NCI-H524 treated with DMSO at 0.1 percent for 48 hours (cell line): Measurements from ENCODE around the gene ERVV-1.
"Not testable (repeated sequence)": the region's sequence is repeated elsewhere in the genome, so short reads cannot be mapped to it uniquely, and the experiment has no call there.

Experiments used
- DNase-seq: peaks from one replicate; lab custom pipeline; 2025; lab: John Stamatoyannopoulos, UW

The ERVV-1 gene

GRCh38 chr19:53013621-53014020 lies at the start of gene ERVV-1:
ERVV-1 (plus strand) TSS chr19:53013921; CDS start chr19:53014091, 170 bp downstream.
- DNase-seq = no peak

GRCh38 chr19:52967772-52968171 lies 45.9 kb upstream of the ERVV-1 start:
- no peak for DNase-seq

- no peak for DNase-seq
Observed at GRCh38 chr19:52981329-52981728, 32.4 kb upstream of the ERVV-1 start.

DNA sequence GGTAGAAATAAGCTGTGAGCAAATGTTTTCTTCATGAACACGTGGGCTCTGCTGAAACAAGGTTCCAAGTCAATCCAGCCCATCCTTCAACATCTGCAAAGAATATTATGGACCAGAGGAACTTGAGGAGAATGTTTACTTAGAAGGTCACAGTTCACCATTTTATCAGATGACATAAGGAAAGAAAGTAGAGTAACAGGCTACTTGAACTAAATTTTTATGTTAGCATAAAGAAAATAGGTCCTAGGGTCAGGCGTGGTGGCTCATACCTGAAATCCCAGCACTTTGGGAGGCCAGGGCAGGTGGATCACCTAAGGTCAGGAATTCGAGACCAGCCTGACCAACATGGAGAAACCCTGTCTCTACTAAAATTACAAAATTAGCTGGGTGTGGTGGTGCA lies 30.6 kb upstream of the ERVV-1 start:
- DNase-seq = not testable (repeated sequence)

DNA sequence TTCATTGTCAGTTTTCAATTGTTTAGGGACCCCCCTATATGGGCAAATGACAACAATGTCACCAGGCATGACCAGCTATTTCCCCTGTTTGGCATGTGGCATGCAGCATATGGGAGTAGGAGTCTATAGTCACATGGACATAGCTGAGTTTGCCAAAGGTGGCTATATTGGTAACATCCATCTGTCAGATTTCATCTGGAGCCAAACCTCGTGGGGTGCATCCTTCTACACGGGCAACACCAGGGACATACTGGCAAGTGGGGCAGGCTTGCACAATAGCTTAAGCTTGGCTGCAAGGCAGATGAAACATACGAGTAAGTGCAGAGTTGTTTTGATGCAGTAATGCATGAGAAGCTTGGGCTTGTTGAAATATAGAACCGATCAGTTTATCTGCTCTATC lies 26.5 kb upstream of the ERVV-1 start:
- no peak for DNase-seq

GRCh38 chr19:52988506-52988905 lies 25.2 kb upstream of the ERVV-1 start:
- no peak for DNase-seq

DNA sequence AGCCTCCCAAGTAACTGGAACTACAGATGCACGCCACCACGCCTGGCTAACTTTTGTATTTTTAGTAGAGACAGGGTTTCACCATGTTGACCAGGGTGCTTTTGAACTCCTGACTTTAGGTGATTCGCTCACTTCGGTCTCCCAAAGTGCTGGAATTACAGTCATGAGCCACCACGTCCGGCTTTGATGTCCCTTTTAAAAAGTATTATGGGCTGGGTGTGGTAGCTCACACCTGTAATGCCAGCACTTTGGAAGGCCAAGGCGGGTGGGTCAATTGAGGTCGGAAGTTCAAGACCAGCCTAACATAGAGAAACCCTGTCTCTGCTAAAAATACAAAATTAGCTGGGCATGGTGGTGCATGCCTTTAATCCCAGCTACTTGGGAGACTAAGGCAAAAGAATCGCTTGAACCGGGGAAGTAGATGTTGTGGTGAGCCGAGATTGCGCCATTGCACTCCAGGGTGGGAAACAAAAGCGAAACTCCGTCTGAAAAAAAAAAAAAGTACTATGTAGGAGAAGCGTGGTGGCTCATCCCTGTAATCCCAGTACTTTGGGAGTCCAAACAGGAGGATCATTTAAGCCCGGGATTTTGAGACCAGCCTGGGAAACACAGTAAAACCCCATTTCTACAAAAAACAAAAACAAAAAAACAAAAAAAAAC lies 22.8 kb upstream of the ERVV-1 start:
- no peak for DNase-seq

DNA sequence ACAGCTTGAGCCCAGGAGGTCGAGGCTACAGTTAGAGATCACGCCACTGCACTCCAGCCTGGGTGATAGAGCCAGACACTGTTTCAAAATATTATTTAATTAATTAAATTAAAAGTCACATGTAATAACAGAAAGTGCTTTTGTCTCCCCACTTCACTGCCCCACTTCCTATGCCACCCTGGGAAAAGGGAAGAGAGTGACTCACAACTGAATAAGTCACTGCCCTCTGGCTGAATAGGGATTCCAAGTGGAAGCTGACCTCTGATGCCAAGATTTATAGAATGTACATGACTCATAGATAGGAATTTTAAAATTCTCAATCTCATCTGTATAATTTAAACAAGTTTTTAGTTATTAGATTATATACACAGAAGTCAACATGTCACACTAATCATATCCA lies 22.2 kb upstream of the ERVV-1 start:
- DNase-seq = no peak

DNA sequence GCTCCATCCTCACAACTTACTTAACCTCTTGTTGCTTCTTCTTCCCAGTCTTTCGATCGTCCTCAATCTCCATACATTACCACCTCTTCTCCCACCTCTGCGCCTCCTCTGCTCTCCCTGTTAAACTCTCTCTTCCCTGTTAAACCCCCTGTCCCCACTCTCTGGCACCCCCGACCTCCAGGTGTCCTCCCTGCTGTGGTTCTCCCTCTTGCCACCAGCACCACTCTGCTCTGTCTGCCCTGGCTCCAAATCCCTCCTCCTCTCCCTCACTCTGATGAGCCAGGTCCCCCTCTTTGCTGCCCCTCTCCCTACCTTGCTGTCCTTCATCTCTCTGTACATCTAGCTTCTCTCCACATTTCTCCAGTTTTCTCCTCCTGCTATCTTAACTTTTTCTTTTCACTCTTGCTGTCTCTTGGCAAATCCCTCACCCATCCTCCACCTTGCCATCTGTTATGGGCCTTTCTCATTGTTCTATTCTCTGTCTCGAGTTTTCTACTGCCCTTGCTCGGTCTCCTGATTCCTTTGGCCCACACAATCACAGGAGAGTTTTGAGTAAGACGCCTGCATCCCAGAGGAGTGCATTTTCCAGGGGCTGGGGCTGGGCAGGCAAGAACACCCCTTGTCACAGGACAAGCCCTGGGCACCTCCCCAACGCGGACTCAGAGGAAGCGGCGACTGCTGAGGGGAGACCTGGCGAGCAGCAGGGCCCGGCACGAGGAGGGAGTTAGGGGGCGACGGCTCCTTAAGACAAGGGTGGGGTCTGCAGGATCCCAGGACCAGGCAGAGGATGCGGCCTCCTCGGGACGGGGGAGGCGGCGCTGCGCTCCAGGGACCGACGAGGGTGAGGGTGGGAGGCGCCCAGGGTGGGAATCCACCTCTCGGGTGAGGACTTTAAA lies 21.4 kb upstream of the ERVV-1 start:
- DNase-seq = no peak

GRCh38 chr19:52993342-52994178 lies 20.2 kb upstream of the ERVV-1 start:
- no peak for DNase-seq

GRCh38 chr19:52995711-52996110 lies 18.0 kb upstream of the ERVV-1 start:
- no peak for DNase-seq

DNA sequence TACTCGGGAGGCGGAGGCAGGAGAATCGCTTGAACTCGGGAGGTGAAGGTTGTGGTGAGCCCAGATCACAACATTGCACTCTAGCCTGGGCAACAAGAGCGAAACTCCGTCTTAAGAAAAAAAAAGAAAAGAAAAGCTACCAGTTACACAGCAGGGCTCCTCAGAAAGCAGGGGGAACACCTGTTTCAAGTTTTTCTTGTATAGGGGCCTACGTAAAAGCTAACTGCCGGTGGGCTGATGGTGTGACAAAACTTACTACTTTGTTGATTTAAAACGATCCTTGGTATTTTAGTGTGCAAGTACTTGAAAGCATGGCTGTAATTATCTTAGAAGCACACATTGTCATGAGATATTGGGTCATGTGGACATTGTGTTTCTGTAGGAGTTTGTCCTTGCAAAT lies 15.7 kb upstream of the ERVV-1 start:
- DNase-seq = no peak

- no peak for DNase-seq
Observed at GRCh38 chr19:53002479-53002878, 11.2 kb upstream of the ERVV-1 start.

GRCh38 chr19:53004242-53004641 lies 9.5 kb upstream of the ERVV-1 start:
- no peak for DNase-seq

- no peak for DNase-seq
Observed at GRCh38 chr19:53007200-53007599, 6.5 kb upstream of the ERVV-1 start.

DNA sequence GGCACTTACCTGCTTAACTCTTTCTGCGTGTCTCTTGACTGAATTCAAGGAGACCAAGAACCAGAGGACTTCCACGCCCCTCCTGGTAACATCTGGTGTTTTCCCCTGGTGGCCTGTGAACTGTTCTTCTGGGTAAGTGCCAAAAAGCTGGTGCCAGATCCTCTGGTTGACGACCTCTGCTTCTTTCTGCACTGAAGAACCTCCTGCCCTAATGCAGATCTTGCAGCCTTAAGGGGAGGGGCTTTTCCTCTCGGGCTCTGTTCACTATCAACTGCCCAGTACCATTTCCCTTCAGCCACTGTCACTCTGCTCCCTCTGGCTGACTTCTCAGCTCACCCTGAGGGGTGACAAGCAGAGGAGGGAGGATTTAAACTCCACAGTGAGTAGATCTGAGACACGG lies 6.1 kb upstream of the ERVV-1 start:
- DNase-seq = no peak

- DNase-seq = no peak
Observed at GRCh38 chr19:53008061-53008778, 5.5 kb upstream of the ERVV-1 start.

- no peak for DNase-seq
Observed at GRCh38 chr19:53010494-53010893, 3.2 kb upstream of the ERVV-1 start.

DNA sequence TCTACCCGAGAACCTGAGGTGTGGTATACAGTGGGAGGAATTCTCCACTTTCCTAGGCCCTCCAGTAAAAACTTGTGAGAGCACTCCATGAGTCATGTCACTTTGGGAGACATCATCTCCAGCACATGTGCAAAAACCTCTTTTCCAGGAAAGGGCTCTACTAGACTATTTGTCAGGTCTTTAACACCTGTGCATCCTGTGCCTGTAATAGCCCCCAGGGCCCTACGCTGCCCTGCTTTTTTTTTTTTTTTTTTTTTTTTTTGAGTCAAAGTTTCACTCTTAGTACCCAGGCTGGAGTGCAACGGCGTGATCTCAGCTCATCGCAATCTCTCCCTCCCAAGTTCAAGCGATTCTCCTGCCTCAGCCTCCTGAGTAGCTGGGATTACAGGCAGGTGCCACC lies 1.7 kb upstream of the ERVV-1 start:
- DNase-seq = no peak

GRCh38 chr19:53015159-53015558 lies 1.4 kb downstream of the ERVV-1 start:
- no peak for DNase-seq

DNA sequence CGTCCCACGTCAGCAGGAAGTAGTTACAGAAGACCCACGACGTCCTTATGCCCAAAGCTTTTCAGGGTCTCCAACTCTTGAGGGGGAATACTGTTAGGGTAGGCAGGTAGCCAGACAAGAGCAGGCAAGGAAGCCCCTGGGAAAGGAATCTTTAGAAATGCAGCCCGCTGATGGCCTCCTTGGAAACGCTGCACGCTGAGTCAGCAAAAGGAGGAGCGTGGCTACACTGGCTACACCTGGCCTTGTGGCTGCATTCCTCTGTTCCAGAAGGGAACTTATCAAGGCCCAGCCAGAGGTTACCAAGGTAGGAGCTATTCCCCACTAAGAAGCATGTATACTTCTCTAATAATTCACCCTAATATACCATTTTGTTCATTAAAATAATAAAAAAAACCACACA lies 2.0 kb downstream of the ERVV-1 start:
- DNase-seq = no peak

DNA sequence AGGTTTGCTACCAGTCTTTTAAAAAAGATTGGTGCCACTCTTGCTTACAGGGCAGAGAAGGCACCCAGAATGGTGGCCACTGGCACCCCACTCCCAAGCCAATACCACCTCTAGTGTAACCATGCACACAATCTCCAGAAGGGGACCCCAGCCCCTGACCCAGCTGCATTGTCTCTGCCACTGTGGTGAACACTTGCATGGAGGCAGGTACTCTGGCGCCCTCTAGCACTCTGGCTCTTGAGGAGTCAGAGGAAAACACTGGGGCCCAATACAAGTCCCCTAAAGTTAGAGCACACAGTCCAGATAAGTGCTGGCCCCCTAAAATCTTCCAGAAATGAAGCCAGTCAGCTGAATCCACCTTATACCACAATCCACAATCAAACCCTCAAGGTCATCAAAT lies 6.0 kb downstream of the ERVV-1 start:
- DNase-seq = no peak
